Measurements from ENCODE around the gene KDM5B.

KDM5B gene

GRCh38 chr1:202794051-202794740, 14.0 kb downstream of the KDM5B start:
- no peak for TF ChIP-seq CTCF (IDR thresholded peaks at IDR 0.05; ENCODE audit: insufficient read depth, low read length, poor library complexity, severe bottlenecking)
- Histone ChIP-seq H3K27me3 (replicated peaks; ENCODE audit: control insufficient read depth, insufficient read depth, low read length) (no peaks in the 10 kb centered on the region; the same call in 1 of the 2 replicates), H3K4me3 (replicated peaks; ENCODE audit: low read depth, low read length) (no peak overlapping the region), H3K36me3 (ENCODE audit: control insufficient read depth, insufficient read depth, low read length) (no peaks in the 10 kb centered on the region)
- no peak for DNase-seq (ENCODE audit: extremely low read depth, insufficient read length)

- no peaks in the 10 kb centered on the region; the same call in none of the 2 replicates for H3K27me3 ChIP-seq (replicated peaks; ENCODE audit: control insufficient read depth, insufficient read depth, low read length)
- H3K4me3 ChIP-seq (replicated peaks; ENCODE audit: low read depth, low read length) = no peak overlapping the region
- TF ChIP-seq CTCF (IDR thresholded peaks at IDR 0.05; ENCODE audit: insufficient read depth, low read length, poor library complexity, severe bottlenecking) = no peak
- no peaks in the 10 kb centered on the region for H3K36me3 ChIP-seq (ENCODE audit: control insufficient read depth, insufficient read depth, low read length)
- no peak for DNase-seq (ENCODE audit: extremely low read depth, insufficient read length)
Measured at GRCh38 chr1:202791077-202791747, 17.0 kb downstream of the KDM5B start.

GRCh38 chr1:202788800-202789199, 19.4 kb downstream of the KDM5B start:
- Histone ChIP-seq H3K36me3 (ENCODE audit: control insufficient read depth, insufficient read depth, low read length) (no peaks in the 10 kb centered on the region), H3K27me3 (replicated peaks; ENCODE audit: control insufficient read depth, insufficient read depth, low read length) (no peaks in the 10 kb centered on the region; the same call in 1 of the 2 replicates), H3K4me3 (replicated peaks; ENCODE audit: low read depth, low read length) (no peak overlapping the region)
- no peak for TF ChIP-seq CTCF (IDR thresholded peaks at IDR 0.05; ENCODE audit: insufficient read depth, low read length, poor library complexity, severe bottlenecking)
- no peak for DNase-seq (ENCODE audit: extremely low read depth, insufficient read length)

- no peak overlapping the region for H3K4me3 ChIP-seq (replicated peaks; ENCODE audit: low read depth, low read length)
- TF ChIP-seq CTCF (IDR thresholded peaks at IDR 0.05; ENCODE audit: insufficient read depth, low read length, poor library complexity, severe bottlenecking) = no peak
- no peaks in the 10 kb centered on the region for H3K36me3 ChIP-seq (ENCODE audit: control insufficient read depth, insufficient read depth, low read length)
- DNase-seq (ENCODE audit: extremely low read depth, insufficient read length) = no peak
- H3K27me3 ChIP-seq (replicated peaks; ENCODE audit: control insufficient read depth, insufficient read depth, low read length) = no peaks in the 10 kb centered on the region; the same call in 1 of the 2 replicates
Measured at GRCh38 chr1:202786804-202787203, 21.4 kb downstream of the KDM5B start.

- Histone ChIP-seq H3K36me3 (ENCODE audit: control insufficient read depth, insufficient read depth, low read length) (no peaks in the 10 kb centered on the region), H3K4me3 (replicated peaks; ENCODE audit: low read depth, low read length) (no peak overlapping the region), H3K27me3 (replicated peaks; ENCODE audit: control insufficient read depth, insufficient read depth, low read length) (no peaks in the 10 kb centered on the region)
- no peak for TF ChIP-seq CTCF (IDR thresholded peaks at IDR 0.05; ENCODE audit: insufficient read depth, low read length, poor library complexity, severe bottlenecking)
- no peak for DNase-seq (ENCODE audit: extremely low read depth, insufficient read length)
Measured at GRCh38 chr1:202781180-202781579, 27.0 kb downstream of the KDM5B start.
